Renal cortex interstitium (tissue), 11 donors: ENCODE data around the gene UGGT1. TPM values are rescaled to one million over a fixed set of nuclear protein-coding genes. Genes with fewer than 3 reads are reported as not detected.

Source experiments
- DNase-seq, 11 donors: peaks; one replicate each; pipeline ENCODE4 v3.0.0-alpha.2; 2013; ENCODE audit warnings: low read depth in 9 of 11, low spot score in 4 of 11; ENCODE audit errors: extremely low read depth in 1 of 11
- polyA plus RNA-seq, 3 donors: library from polyadenylated mRNA; unstranded; fragments of 120-200 nt; gene quantifications; one replicate each; pipeline ENCODE4 v1.2.1, GENCODE V29; 2013; ENCODE audit not compliant: insufficient read length in 3 of 3

UGGT1 gene
- polyA plus RNA-seq, 3 donors: 33.5 to 44.9 (median 36.0) TPM

- no peak for DNase-seq
Observed at GRCh38 chr2:128237081-128237534, 146.1 kb downstream of the UGGT1 start.

GRCh38 chr2:128237911-128238697 is 147.1 kb downstream of the UGGT1 start:
- no peak for DNase-seq

GRCh38 chr2:128241896-128242295 is 150.9 kb downstream of the UGGT1 start:
- DNase-seq: no peak

Other genes with a start within 250 kb of the UGGT1 start
- gene POLR2D, start 233.0 kb upstream of the UGGT1 start, polyA plus RNA-seq: 10 to 100 TPM; 35.7 to 40.0 (median 36.9) TPM
- 10 to 100 TPM; 25.4 to 28.7 (median 27.8) TPM for gene AMMECR1L, start 205.2 kb upstream of the UGGT1 start, polyA plus RNA-seq
- 10 to 100 TPM; 25.0 to 30.8 (median 29.3) TPM for gene SAP130, start 63.1 kb upstream of the UGGT1 start, polyA plus RNA-seq
- 10 to 100 TPM; 63.5 to 96.3 (median 92.1) TPM for gene HS6ST1, start 227.7 kb downstream of the UGGT1 start, polyA plus RNA-seq